CD4-positive, CD25-positive, alpha-beta regulatory T cell (primary cell): ENCODE results near the gene WNT8B. TPM values are rescaled to one million over a fixed set of nuclear protein-coding genes. Genes with fewer than 3 reads are reported as not detected.

Experiments
- ATAC-seq, 2 donors: fragments of 150-1000 bp; cut with Tn5 transposase; one replicate each; pipeline ENCODE4 v1.10.0; 2021; ENCODE audit warnings: low read depth in 2 of 2, moderate number of reproducible peaks in 2 of 2, moderate library complexity in 1 of 2
- DNase-seq, 3 donors: peaks; one replicate each; pipeline versions ENCODE4 v3.0.0 to v3.0.0-alpha.2; 2012 to 2022; ENCODE audit warnings: mixed read lengths in 1 of 3
- H3K27ac ChIP-seq: one replicate; pipeline ENCODE4 v1.7.0; 2013; ENCODE audit warnings: mild to moderate bottlenecking, low read length; ENCODE audit not compliant: insufficient read depth, poor library complexity, severe bottlenecking
- H3K27me3 ChIP-seq: one replicate; pipeline ENCODE4 v1.7.0; 2013; ENCODE audit warnings: low read length; ENCODE audit not compliant: control insufficient read depth, insufficient read depth
- H3K36me3 ChIP-seq: one replicate; pipeline ENCODE4 v1.7.0; 2013; ENCODE audit warnings: mild to moderate bottlenecking, low read length, moderate library complexity; ENCODE audit not compliant: control insufficient read depth, insufficient read depth
- H3K4me1 ChIP-seq: 2 replicates; pipeline ENCODE4 v1.7.0; 2013; ENCODE audit warnings: mild to moderate bottlenecking, low read length; ENCODE audit not compliant: insufficient read depth, control insufficient read depth, poor library complexity, severe bottlenecking
- H3K4me3 ChIP-seq: one replicate; pipeline ENCODE4 v1.7.0; 2013; ENCODE audit warnings: low read depth, mild to moderate bottlenecking, low read length, moderate library complexity
- H3K9me3 ChIP-seq, 2 experiments: 1 replicate in 1 of 2; 2 replicates in 1 of 2; pipeline ENCODE4 v1.7.0; 2013; ENCODE audit warnings: low read length in 2 of 2, mild to moderate bottlenecking in 1 of 2, moderate library complexity in 1 of 2; ENCODE audit not compliant: control insufficient read depth in 2 of 2
- H3K27ac Mint-ChIP-seq, 3 donors: one replicate each; pipeline ENCODE4 v1.8.0; 2020 to 2022; ENCODE audit warnings: mild to moderate bottlenecking in 3 of 3, mixed read lengths in 3 of 3, moderate library complexity in 2 of 3
- H3K27me3 Mint-ChIP-seq: one replicate; pipeline ENCODE4 v1.8.0; 2022; ENCODE audit warnings: mild to moderate bottlenecking, mixed read lengths
- H3K36me3 Mint-ChIP-seq: one replicate; pipeline ENCODE4 v1.8.0; 2020; ENCODE audit warnings: mixed read lengths
- H3K4me1 Mint-ChIP-seq, 4 donors: one replicate each; pipeline ENCODE4 v1.8.0; 2020 to 2022; ENCODE audit warnings: mixed read lengths in 4 of 4, mild to moderate bottlenecking in 1 of 4
- H3K4me3 Mint-ChIP-seq, 4 donors: one replicate each; pipeline ENCODE4 v1.8.0; 2020 to 2022; ENCODE audit warnings: mild to moderate bottlenecking in 4 of 4, mixed read lengths in 4 of 4, moderate library complexity in 3 of 4
- H3K9me3 Mint-ChIP-seq, 7 donors: one replicate each; pipeline ENCODE4 v1.8.0; 2020 to 2022; ENCODE audit warnings: mixed read lengths in 7 of 7, mild to moderate bottlenecking in 3 of 7, moderate library complexity in 2 of 7
- polyA plus RNA-seq, 4 donors: library from polyadenylated mRNA; unstranded; fragments of 300-500 nt; fragmentation: Illumina TruSeq; gene quantifications; one replicate each; pipeline ENCODE4 v1.2.3, GENCODE V29; 2021
- total RNA-seq: library from RNA; stranded (reverse); gene quantifications from one replicate; pipeline ENCODE4 v1.2.3, GENCODE V29; 2022

Gene WNT8B
- total and polyA plus RNA-seq, 5 donors from 2014 or later = 0.07 TPM; not detected in 4

DNA sequence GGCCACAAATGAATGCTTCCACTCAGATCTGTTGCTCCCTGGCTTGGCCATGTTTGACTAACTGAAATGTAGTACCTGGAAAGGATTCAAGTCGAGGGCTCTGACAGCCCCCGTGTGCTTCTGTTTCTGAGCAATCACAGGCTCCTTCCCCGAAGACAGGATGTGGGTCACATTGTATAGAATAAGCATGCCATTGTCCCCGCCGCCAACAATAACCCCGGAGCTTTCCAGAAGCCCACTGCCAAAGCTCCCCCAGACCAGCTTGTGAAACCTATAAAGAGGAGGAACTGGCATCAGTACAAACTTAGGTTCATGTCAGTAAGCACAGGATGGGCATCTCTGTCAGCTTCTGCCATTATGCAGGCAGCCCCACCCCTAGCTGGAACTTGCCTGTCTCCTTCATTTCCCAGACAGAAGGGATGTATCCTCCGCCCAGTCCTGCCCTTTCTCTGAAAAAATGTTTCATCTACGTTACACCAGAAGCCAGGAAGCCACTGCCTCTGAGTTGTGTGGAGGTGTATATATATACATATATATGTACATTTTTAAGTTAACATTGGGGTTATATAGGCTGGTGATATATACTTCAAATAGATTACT, 46.5 kb downstream of the WNT8B start:
- Histone ChIP-seq H3K9me3 (no peaks in the 10 kb centered on the region), H3K4me3 (peak overlapping the region; percentile 50), H3K27me3 (no peaks in the 10 kb centered on the region), H3K27ac (peak overlapping the region; percentile 69), H3K36me3 (peaks cover 23% of the 10 kb centered on the region), H3K4me1 (peaks cover 62% of the 10 kb centered on the region)
- peaks cover 25 to 76% (median 59%) of the 10 kb centered on the region in 4 donors for H3K4me1 Mint-ChIP-seq
- ATAC-seq (peak; percentile 44 to 46), DNase-seq (peak in 2 of 3 donors; percentile 44 to 96)
- no peaks in the 10 kb centered on the region for H3K9me3 Mint-ChIP-seq
- H3K27ac Mint-ChIP-seq = peak overlapping the region; percentile 88 to 97 (median 95)
- peaks cover 36% of the 10 kb centered on the region for H3K36me3 Mint-ChIP-seq
- H3K4me3 Mint-ChIP-seq = peak overlapping the region; percentile 8 to 87 (median 64)
- no peaks in the 10 kb centered on the region for H3K27me3 Mint-ChIP-seq

DNA sequence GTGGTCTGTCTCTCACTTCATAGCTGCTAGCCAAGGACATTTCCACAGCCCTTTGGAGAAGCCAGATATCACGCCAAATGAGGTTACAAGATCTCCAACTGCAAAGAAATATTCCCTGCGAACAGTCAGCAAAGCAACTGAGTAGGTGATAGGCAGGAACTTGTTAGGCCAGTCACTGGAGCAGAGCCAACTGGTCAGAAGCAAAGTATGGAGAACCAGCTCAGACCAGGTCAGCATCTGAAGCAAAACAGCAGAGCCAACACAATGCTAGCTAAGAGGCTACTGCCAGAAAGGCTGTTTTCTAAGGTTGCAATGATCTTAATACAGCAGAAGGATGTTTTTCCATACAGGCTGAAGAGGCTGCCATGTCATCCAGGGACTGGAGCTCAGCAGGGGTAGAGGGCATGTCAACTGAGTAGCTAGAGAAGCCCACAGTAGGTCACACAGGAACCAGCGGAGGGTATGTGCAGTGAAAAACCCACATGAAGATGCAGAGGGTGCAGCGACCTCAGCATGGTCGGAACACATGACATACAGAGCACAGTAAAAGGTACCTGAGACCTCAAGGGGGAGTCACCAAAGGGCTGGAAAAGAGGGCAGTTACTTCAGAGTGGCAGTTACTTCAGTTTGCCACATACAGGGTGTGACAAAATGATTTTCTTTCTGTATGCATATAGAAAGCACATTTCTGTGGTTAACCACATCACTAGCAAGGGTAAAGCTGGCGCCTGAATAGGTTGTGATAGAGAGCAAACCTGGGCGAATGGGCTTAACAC, 47.9 kb downstream of the WNT8B start:
- peak; percentile 85 to 87 for ATAC-seq
- Mint-ChIP-seq H3K4me3 (peak overlapping the region; percentile 27 to 82 (median 52)), H3K4me1 (peaks cover 19 to 74% (median 59%) of the 10 kb centered on the region in 4 donors), H3K9me3 (no peaks in the 10 kb centered on the region), H3K27ac (peak overlapping the region; percentile 83 to 97 (median 88)), H3K36me3 (peaks cover 31% of the 10 kb centered on the region), H3K27me3 (no peaks in the 10 kb centered on the region)
- Histone ChIP-seq H3K4me1 (peaks cover 62% of the 10 kb centered on the region), H3K27me3 (no peaks in the 10 kb centered on the region), H3K36me3 (peaks cover 15% of the 10 kb centered on the region), H3K9me3 (no peaks in the 10 kb centered on the region), H3K4me3 (peak overlapping the region; percentile 46), H3K27ac (peak overlapping the region; percentile 69)
- DNase-seq = peak; percentile 46 to 97 (median 86)

DNA sequence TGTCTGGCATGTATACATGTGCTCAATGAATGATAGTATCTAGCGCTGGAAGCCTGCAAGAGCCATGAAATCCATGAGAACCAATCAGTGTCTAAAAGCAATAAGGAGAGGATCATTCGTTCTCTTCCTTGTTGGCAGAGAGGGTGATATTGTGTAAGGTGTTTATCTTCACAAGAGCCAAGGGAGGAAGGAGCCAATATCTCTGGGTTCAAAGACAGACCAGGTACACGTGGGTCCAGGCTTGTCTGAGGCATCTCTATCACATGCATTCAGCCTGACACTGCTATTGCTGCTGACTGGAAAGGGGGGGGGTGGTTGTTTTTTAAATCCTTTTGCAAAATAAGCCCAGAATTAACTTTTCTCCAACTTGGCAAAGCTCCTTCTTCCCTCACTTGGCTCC, 52.8 kb downstream of the WNT8B start:
- DNase-seq (no peak), ATAC-seq (no peak)
- H3K4me1 Mint-ChIP-seq = peaks cover 13 to 53% (median 39%) of the 10 kb centered on the region in 4 donors
- H3K4me3 Mint-ChIP-seq = no peak overlapping the region
- Histone ChIP-seq H3K4me3 (no peak overlapping the region), H3K36me3 (peaks cover 10% of the 10 kb centered on the region), H3K27ac (no peak overlapping the region), H3K4me1 (peaks cover 26% of the 10 kb centered on the region), H3K27me3 (no peaks in the 10 kb centered on the region), H3K9me3 (no peaks in the 10 kb centered on the region)
- H3K36me3 Mint-ChIP-seq = peaks cover 29% of the 10 kb centered on the region
- H3K27ac Mint-ChIP-seq = peak overlapping the region in 2 of 3 donors; percentile 15 to 54
- no peaks in the 10 kb centered on the region for H3K27me3 Mint-ChIP-seq
- H3K9me3 Mint-ChIP-seq = no peaks in the 10 kb centered on the region

DNA sequence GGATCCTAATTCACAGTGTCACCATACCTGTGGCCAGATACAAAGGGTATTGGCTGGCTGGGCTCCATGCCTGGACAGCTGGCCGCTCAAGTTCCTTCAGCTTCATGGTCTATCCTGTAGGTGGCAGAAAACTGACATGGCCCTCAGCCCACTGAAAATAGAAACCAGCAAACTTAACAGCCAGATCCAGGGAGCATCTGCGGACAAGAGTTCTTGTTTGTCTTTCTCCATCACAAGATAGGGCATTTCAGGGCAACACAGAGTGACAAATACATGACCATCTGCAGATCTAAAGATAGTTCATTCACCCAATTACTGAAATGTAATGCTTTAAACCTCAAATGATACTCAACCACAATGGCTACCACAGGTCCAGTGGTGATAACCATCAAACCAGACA, 54.0 kb downstream of the WNT8B start:
- no peak overlapping the region for H3K4me3 Mint-ChIP-seq
- Histone ChIP-seq H3K27ac (no peak overlapping the region), H3K9me3 (no peaks in the 10 kb centered on the region), H3K36me3 (peaks cover 10% of the 10 kb centered on the region), H3K4me3 (no peak overlapping the region), H3K27me3 (no peaks in the 10 kb centered on the region), H3K4me1 (peaks cover 14% of the 10 kb centered on the region)
- peaks cover 25% of the 10 kb centered on the region for H3K36me3 Mint-ChIP-seq
- no peak for DNase-seq
- ATAC-seq = no peak
- peaks cover 8 to 41% (median 31%) of the 10 kb centered on the region in 4 donors for H3K4me1 Mint-ChIP-seq
- H3K27me3 Mint-ChIP-seq = no peaks in the 10 kb centered on the region
- no peak overlapping the region for H3K27ac Mint-ChIP-seq
- no peaks in the 10 kb centered on the region for H3K9me3 Mint-ChIP-seq

DNA sequence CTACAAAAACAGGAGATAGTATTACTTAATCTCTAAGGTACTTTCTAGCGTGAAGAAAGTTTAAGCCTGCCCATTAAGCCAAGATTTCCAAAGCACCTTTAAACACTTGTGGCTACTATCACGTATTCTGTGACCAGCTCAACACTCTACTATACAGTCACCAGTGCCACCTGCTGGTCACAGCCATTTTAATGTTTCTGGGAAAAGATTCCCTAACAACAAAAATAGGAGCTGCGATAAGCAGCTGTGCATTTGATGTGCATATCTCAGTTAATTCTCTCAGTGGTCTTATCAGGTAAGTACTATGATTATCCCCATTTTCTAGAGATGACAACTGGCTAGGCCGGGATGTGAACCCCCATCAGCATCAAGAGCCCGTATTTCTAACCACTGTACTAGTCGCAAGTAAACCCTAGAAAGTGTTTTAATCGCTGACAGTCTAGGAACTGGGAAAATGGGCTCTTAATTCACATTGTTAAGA, 56.0 kb downstream of the WNT8B start:
- Mint-ChIP-seq H3K9me3 (no peaks in the 10 kb centered on the region), H3K4me1 (peaks cover 8 to 33% (median 22%) of the 10 kb centered on the region in 4 donors), H3K4me3 (no peak overlapping the region), H3K27me3 (no peaks in the 10 kb centered on the region), H3K27ac (peak overlapping the region; percentile 44 to 72 (median 45)), H3K36me3 (peaks cover 24% of the 10 kb centered on the region)
- H3K36me3 ChIP-seq = peaks cover 18% of the 10 kb centered on the region
- H3K9me3 ChIP-seq = no peaks in the 10 kb centered on the region
- no peaks in the 10 kb centered on the region for H3K4me1 ChIP-seq
- no peaks in the 10 kb centered on the region for H3K27me3 ChIP-seq
- H3K27ac ChIP-seq = no peak overlapping the region
- H3K4me3 ChIP-seq = no peak overlapping the region
- DNase-seq (peak; percentile 40 to 77 (median 60)), ATAC-seq (peak; percentile 56 to 71)

DNA sequence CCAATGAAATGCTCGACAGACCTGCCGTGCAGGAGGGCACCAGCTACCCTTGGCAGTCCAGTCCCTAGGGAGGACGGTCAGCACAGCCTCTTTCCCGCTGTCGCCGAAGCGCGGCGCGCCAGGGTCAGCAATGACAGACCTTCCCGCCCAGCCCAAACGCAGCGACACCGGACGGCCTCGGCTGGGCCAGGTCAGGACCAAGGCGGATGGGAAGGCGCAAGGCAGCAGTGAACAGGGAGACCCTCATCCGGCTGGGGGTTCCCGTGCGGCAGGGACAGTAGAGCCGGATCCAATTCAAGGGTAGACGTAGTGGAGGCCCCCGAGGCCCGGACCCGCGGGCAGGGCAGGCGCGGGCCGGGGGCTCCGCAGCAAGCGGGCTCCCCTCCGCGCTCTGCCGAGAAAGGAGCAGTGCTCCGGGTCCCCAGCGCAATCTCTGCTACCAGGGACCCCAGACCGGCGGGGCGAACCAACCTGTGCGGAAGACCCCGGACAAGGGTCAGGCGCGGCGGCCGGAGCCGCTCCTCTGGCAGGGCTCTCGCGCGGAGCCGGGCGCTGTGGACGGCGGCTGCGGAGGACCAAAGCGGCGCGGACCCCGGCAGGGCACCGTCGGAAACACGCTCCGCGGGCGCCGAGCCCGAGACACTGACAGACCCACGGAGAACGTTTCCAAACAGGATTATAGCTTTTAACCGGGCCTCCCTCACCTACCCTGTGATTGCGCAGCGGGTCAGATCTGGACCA, 56.7 kb downstream of the WNT8B start, which contains the start of gene SEC31B:
SEC31B (minus strand) TSS at position 551 of the 741 bp plus-strand sequence. CDS start 2,909 bp downstream, outside the sequence.
- H3K27me3 ChIP-seq = no peaks in the 10 kb centered on the region
- no peak for DNase-seq
- ATAC-seq = no peak

DNA sequence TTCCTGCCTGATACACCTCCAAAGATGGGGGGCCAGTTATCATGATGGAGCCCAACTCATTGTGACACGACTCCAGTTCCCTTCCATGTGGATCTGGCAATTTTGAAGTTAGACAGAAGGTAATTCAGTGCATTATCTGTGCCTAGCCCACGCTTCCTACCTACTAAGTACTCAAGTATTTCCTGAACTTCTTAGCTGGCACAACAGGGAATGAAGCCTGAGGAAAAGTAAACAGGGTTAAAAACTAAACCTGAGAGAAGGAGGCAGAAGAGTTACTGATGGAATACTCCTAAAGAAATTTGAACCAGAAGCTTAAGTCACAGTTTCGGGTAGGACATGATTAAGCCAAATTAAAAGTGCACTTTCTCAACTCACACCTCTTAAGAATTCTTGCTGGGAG, 58.0 kb downstream of the WNT8B start:
- Histone ChIP-seq H3K27ac (no peak overlapping the region), H3K9me3 (no peaks in the 10 kb centered on the region), H3K4me1 (no peaks in the 10 kb centered on the region), H3K4me3 (no peak overlapping the region), H3K36me3 (peaks cover 29% of the 10 kb centered on the region), H3K27me3 (no peaks in the 10 kb centered on the region)
- Mint-ChIP-seq H3K4me1 (peaks cover 12 to 38% (median 24%) of the 10 kb centered on the region in 4 donors), H3K27me3 (no peaks in the 10 kb centered on the region), H3K27ac (no peak overlapping the region), H3K4me3 (no peak overlapping the region), H3K36me3 (peaks cover 25% of the 10 kb centered on the region), H3K9me3 (no peaks in the 10 kb centered on the region)
- DNase-seq (no peak), ATAC-seq (no peak)

More for the DNA sequence above, 56.7 kb downstream of the WNT8B start, which contains the start of gene SEC31B:
- peaks cover 25% of the 10 kb centered on the region for H3K36me3 ChIP-seq
- no peak within 1 kb of the TSS for H3K4me3 ChIP-seq
- H3K9me3 Mint-ChIP-seq = no peaks in the 10 kb centered on the region
- H3K4me3 Mint-ChIP-seq = no peak within 1 kb of the TSS
- H3K36me3 Mint-ChIP-seq = peaks cover 22% of the 10 kb centered on the region
- no peaks in the 10 kb centered on the region for H3K27me3 Mint-ChIP-seq
- no peaks in the 10 kb centered on the region for H3K4me1 ChIP-seq
- H3K27ac Mint-ChIP-seq = peak within 1 kb of the TSS; percentile 44 to 72 (median 45)
- no peak within 1 kb of the TSS for H3K27ac ChIP-seq
- peaks cover 8 to 30% (median 20%) of the 10 kb centered on the region in 4 donors for H3K4me1 Mint-ChIP-seq
- H3K9me3 ChIP-seq = no peaks in the 10 kb centered on the region
